Trophoblast cell (in vitro differentiated cells and primary cell): ENCODE results near the gene CLEC4F.
"Not testable (repeated sequence)": the region's sequence is repeated elsewhere in the genome, so short reads cannot be mapped to it uniquely, and the experiment has no call there.

Source experiments
- DNase-seq, 2 donors: peaks; one replicate each; pipeline ENCODE4 v3.0.0-alpha.2; 2016
- H2AFZ ChIP-seq: 2 replicates; pipeline ENCODE4 v1.6.1; 2013; ENCODE audit warnings: low read length, moderate library complexity, mild to moderate bottlenecking; ENCODE audit not compliant: insufficient read depth, poor library complexity
- H2AK5ac ChIP-seq: 2 replicates; pipeline ENCODE4 v1.6.1; 2013; ENCODE audit warnings: mild to moderate bottlenecking, low read length
- H2BK120ac ChIP-seq: 2 replicates; pipeline ENCODE4 v1.6.1; 2013; ENCODE audit warnings: low read length, mild to moderate bottlenecking, moderate library complexity; ENCODE audit not compliant: insufficient read depth, poor library complexity
- H2BK12ac ChIP-seq: 2 replicates; pipeline ENCODE4 v1.6.1; 2013; ENCODE audit warnings: mild to moderate bottlenecking, low read length, moderate library complexity
- H2BK5ac ChIP-seq: 2 replicates; pipeline ENCODE4 v1.6.1; 2013; ENCODE audit warnings: low read length, low read depth, moderate library complexity, mild to moderate bottlenecking; ENCODE audit not compliant: poor library complexity
- H3K14ac ChIP-seq: 2 replicates; pipeline ENCODE4 v1.6.1; 2013; ENCODE audit warnings: mild to moderate bottlenecking, low read length
- H3K18ac ChIP-seq: 2 replicates; pipeline ENCODE4 v1.6.1; 2013; ENCODE audit warnings: mild to moderate bottlenecking, low read length
- H3K23ac ChIP-seq: 2 replicates; pipeline ENCODE4 v1.6.1; 2013; ENCODE audit warnings: low read length
- H3K27ac ChIP-seq: 2 replicates; pipeline ENCODE4 v1.5.1; 2013; ENCODE audit warnings: low read depth, mild to moderate bottlenecking, inconsistent platforms, low read length, moderate library complexity
- H3K27me3 ChIP-seq: 2 replicates; pipeline ENCODE4 v1.6.1; 2013; ENCODE audit warnings: inconsistent platforms, mild to moderate bottlenecking, low read length, moderate library complexity; ENCODE audit not compliant: insufficient read depth
- H3K36me3 ChIP-seq, 2 experiments: 1 replicate in 1 of 2; 2 replicates in 1 of 2; pipeline ENCODE4 v1.6.1; 2013; ENCODE audit warnings: low read length in 2 of 2, mild to moderate bottlenecking in 2 of 2, moderate library complexity in 1 of 2; ENCODE audit not compliant: insufficient read depth in 2 of 2, control insufficient read depth in 1 of 2
- H3K4ac ChIP-seq: 2 replicates; pipeline ENCODE4 v1.6.1; 2013; ENCODE audit warnings: low read depth, mild to moderate bottlenecking, low read length, moderate library complexity
- H3K4me1 ChIP-seq, 2 experiments: 1 replicate in 1 of 2; 2 replicates in 1 of 2; pipeline ENCODE4 v1.6.1; 2013; ENCODE audit warnings: low read length in 2 of 2, mild to moderate bottlenecking in 2 of 2, moderate library complexity in 1 of 2; ENCODE audit not compliant: insufficient read depth in 2 of 2, control insufficient read depth in 1 of 2
- H3K4me2 ChIP-seq: 2 replicates; pipeline ENCODE4 v1.6.1; 2013; ENCODE audit warnings: inconsistent platforms, mild to moderate bottlenecking, low read length, moderate library complexity
- H3K4me3 ChIP-seq: 2 replicates; pipeline ENCODE4 v1.5.1; 2013; ENCODE audit warnings: mild to moderate bottlenecking, low read depth, low read length, inconsistent platforms
- H3K79me1 ChIP-seq: one replicate; pipeline ENCODE4 v1.6.1; 2013; ENCODE audit warnings: low read length
- H3K79me2 ChIP-seq: 2 replicates; pipeline ENCODE4 v1.6.1; 2013; ENCODE audit warnings: low read length, mild to moderate bottlenecking; ENCODE audit not compliant: control insufficient read depth, insufficient read depth, poor library complexity
- H3K9ac ChIP-seq: 2 replicates; pipeline ENCODE4 v1.6.1; 2013; ENCODE audit warnings: mild to moderate bottlenecking, low read length
- H3K9me3 ChIP-seq: 2 replicates; pipeline ENCODE4 v1.6.1; 2013; ENCODE audit warnings: low read depth, mild to moderate bottlenecking, control low read depth, inconsistent platforms, low read length; ENCODE audit not compliant: insufficient read depth
- H4K12ac ChIP-seq: 2 replicates; pipeline ENCODE4 v1.6.1; 2013; ENCODE audit warnings: low read depth, mild to moderate bottlenecking, low read length, moderate library complexity
- H4K8ac ChIP-seq: 2 replicates; pipeline ENCODE4 v1.6.1; 2013; ENCODE audit warnings: low read depth, mild to moderate bottlenecking, low read length, moderate library complexity
- H4K91ac ChIP-seq: one replicate; pipeline ENCODE4 v1.6.1; 2013; ENCODE audit warnings: low read depth, mild to moderate bottlenecking, low read length, moderate library complexity
- WGBS: extraction: QIAGEN DNeasy Blood & Tissue Kit; methylation state at CpG from one replicate; pipeline ENCODE4 v1.1.7; 2013; ENCODE audit warnings: missing lambda C conversion rate; ENCODE audit not compliant: insufficient read length, insufficient coverage; ENCODE audit errors: extremely low coverage; 5-methylcytosine and 5-hydroxymethylcytosine counted together

CLEC4F gene

GRCh38 chr2:70799706-70800105 lies 20.7 kb downstream of the CLEC4F start:
- no peak overlapping the region for H3K18ac ChIP-seq
- no peak overlapping the region for H4K12ac ChIP-seq
- no peak overlapping the region for H3K4me3 ChIP-seq

GRCh38 chr2:70797996-70798395 lies 22.4 kb downstream of the CLEC4F start:
- not testable (repeated sequence) for H3K9me3 ChIP-seq, H3K79me2 ChIP-seq, H3K27me3 ChIP-seq, H4K8ac ChIP-seq, H3K4me3 ChIP-seq, DNase-seq, H3K18ac ChIP-seq, H2BK120ac ChIP-seq, H2AFZ ChIP-seq, H2BK5ac ChIP-seq, H3K9ac ChIP-seq, H3K23ac ChIP-seq, H2AK5ac ChIP-seq, H3K14ac ChIP-seq, H3K79me1 ChIP-seq, H3K4me1 ChIP-seq, H4K12ac ChIP-seq, H2BK12ac ChIP-seq, H3K36me3 ChIP-seq, H4K91ac ChIP-seq, H3K27ac ChIP-seq, H3K4me2 ChIP-seq, H3K4ac ChIP-seq
- no CpG with 5 or more reads among the region's 3 CpGs for WGBS

More at GRCh38 chr2:70799706-70800105, 20.7 kb downstream of the CLEC4F start:
- Histone ChIP-seq H2AFZ (no peak overlapping the region), H2BK12ac (no peak overlapping the region), H4K91ac (no peak overlapping the region), H3K36me3 (no peaks in the 10 kb centered on the region), H3K27ac (no peak overlapping the region), H2BK120ac (no peak overlapping the region), H4K8ac (no peak overlapping the region), H3K14ac (no peak overlapping the region), H3K23ac (no peak overlapping the region), H3K4me2 (no peak overlapping the region), H3K79me2 (no peaks in the 10 kb centered on the region), H2BK5ac (no peak overlapping the region), H2AK5ac (no peak overlapping the region), H3K27me3 (no peaks in the 10 kb centered on the region), H3K9ac (no peak overlapping the region), H3K4ac (no peak overlapping the region), H3K79me1 (no peaks in the 10 kb centered on the region), H3K9me3 (peaks cover 2% of the 10 kb centered on the region), H3K4me1 (no peaks in the 10 kb centered on the region)
- WGBS: no CpG with 5 or more reads among the region's 2 CpGs
- DNase-seq: no peak

- H3K18ac ChIP-seq: no peak overlapping the region
- H3K27me3 ChIP-seq: no peaks in the 10 kb centered on the region
- WGBS: no CpG with 5 or more reads among the region's 2 CpGs
- no peak overlapping the region for H3K4me3 ChIP-seq
- H3K9me3 ChIP-seq: peaks cover 2% of the 10 kb centered on the region
- H3K9ac ChIP-seq: no peak overlapping the region
- no peak overlapping the region for H4K91ac ChIP-seq
- no peak overlapping the region for H2AFZ ChIP-seq
- no peaks in the 10 kb centered on the region for H3K79me1 ChIP-seq
- no peak overlapping the region for H3K4me2 ChIP-seq
- no peak for DNase-seq
- H3K36me3 ChIP-seq: no peaks in the 10 kb centered on the region
- no peak overlapping the region for H3K23ac ChIP-seq
- H2BK120ac ChIP-seq: no peak overlapping the region
- no peak overlapping the region for H2BK5ac ChIP-seq
- no peaks in the 10 kb centered on the region for H3K79me2 ChIP-seq
- no peak overlapping the region for H4K8ac ChIP-seq
- no peak overlapping the region for H3K4ac ChIP-seq
- no peak overlapping the region for H2AK5ac ChIP-seq
- H2BK12ac ChIP-seq: no peak overlapping the region
- no peak overlapping the region for H3K14ac ChIP-seq
- no peaks in the 10 kb centered on the region for H3K4me1 ChIP-seq
- no peak overlapping the region for H3K27ac ChIP-seq
- H4K12ac ChIP-seq: no peak overlapping the region
Observed at GRCh38 chr2:70797506-70797905, 22.9 kb downstream of the CLEC4F start.

GRCh38 chr2:70796262-70796661 lies 24.1 kb downstream of the CLEC4F start:
- peaks cover 9% of the 10 kb centered on the region for H3K27me3 ChIP-seq
- H4K12ac ChIP-seq: no peak overlapping the region
- H3K9me3 ChIP-seq: no peaks in the 10 kb centered on the region
- H3K36me3 ChIP-seq: no peaks in the 10 kb centered on the region
- no peak overlapping the region for H3K27ac ChIP-seq
- H3K79me2 ChIP-seq: no peaks in the 10 kb centered on the region
- H3K4me1 ChIP-seq: no peaks in the 10 kb centered on the region
- H3K4ac ChIP-seq: no peak overlapping the region
- H4K8ac ChIP-seq: no peak overlapping the region
- no peak overlapping the region for H2BK12ac ChIP-seq
- H3K4me2 ChIP-seq: no peak overlapping the region
- H3K79me1 ChIP-seq: no peaks in the 10 kb centered on the region
- DNase-seq: no peak
- H3K4me3 ChIP-seq: no peak overlapping the region
- H4K91ac ChIP-seq: no peak overlapping the region
- H3K14ac ChIP-seq: no peak overlapping the region
- no CpG with 5 or more reads among the region's 1 CpG for WGBS
- H2BK5ac ChIP-seq: no peak overlapping the region
- no peak overlapping the region for H3K23ac ChIP-seq
- H3K9ac ChIP-seq: no peak overlapping the region
- no peak overlapping the region for H2AFZ ChIP-seq
- no peak overlapping the region for H3K18ac ChIP-seq
- H2AK5ac ChIP-seq: no peak overlapping the region
- no peak overlapping the region for H2BK120ac ChIP-seq
